Muscle layer of duodenum (tissue), 2 donors: ENCODE data around the gene GPR35.

ENCODE experiments used
- H3K27ac ChIP-seq: one replicate; pipeline ENCODE4 v1.7.0; 2013; ENCODE audit warnings: mild to moderate bottlenecking, low read length
- H3K27me3 ChIP-seq: one replicate; pipeline ENCODE4 v1.7.0; 2013; ENCODE audit warnings: low read depth, mild to moderate bottlenecking, control low read depth, low read length
- H3K36me3 ChIP-seq, 2 donors: one replicate each; pipeline ENCODE4 v1.7.0; 2013; ENCODE audit warnings: low read length in 2 of 2, control low read depth in 1 of 2, mild to moderate bottlenecking in 1 of 2; ENCODE audit not compliant: insufficient read depth in 2 of 2, control insufficient read depth in 1 of 2
- H3K4me1 ChIP-seq, 2 donors: one replicate each; pipeline ENCODE4 v1.7.0; 2013; ENCODE audit warnings: low read length in 2 of 2, mild to moderate bottlenecking in 2 of 2, control low read depth in 1 of 2, moderate library complexity in 1 of 2; ENCODE audit not compliant: insufficient read depth in 2 of 2, control insufficient read depth in 1 of 2
- H3K4me3 ChIP-seq, 2 donors: one replicate each; pipeline ENCODE4 v1.7.0; 2013; ENCODE audit warnings: low read length in 2 of 2, low read depth in 1 of 2, mild to moderate bottlenecking in 1 of 2
- H3K9me3 ChIP-seq, 2 donors: one replicate each; pipeline ENCODE4 v1.7.0; 2013; ENCODE audit warnings: low read length in 2 of 2, control low read depth in 1 of 2, mild to moderate bottlenecking in 1 of 2; ENCODE audit not compliant: control insufficient read depth in 1 of 2
- donor health status: healthy.

GPR35 gene

DNA sequence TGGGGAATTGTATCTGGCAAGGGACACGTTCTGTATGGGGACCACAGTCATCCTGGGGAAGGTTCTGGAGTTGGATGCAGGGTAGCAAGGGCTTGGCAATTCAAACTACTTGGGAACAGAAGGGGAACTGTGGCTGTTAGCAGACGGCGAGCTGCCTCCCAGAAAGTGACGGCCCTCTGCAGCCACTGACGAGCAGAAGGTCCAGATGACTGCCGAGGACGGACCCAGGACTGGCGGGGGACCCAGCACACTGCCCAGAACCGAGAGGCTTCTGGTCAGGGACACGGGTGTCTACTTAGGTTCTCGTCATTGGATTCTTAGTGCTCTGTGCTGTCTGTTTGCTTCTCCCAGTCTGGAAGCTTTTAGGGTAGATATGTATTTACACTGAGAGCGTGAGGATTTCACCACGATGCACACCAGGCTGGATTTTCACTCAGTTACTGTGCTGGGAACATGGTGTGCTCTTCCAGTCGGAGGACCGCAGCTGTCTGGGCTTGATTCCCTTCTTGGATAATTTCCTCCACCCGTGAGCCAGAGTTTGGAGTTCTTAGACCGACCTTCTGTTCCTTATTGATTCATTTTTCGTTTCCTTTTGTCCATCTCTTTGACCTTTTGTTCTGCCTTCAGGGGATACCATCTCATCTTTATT, 13.4 kb downstream of the GPR35 start:
- Histone ChIP-seq H3K27ac (no peak overlapping the region), H3K27me3 (no peaks in the 10 kb centered on the region), H3K4me3 (no peak overlapping the region), H3K36me3 (no peaks in the 10 kb centered on the region), H3K4me1 (no peaks in the 10 kb centered on the region), H3K9me3 (peaks cover 0 to 4% of the 10 kb centered on the region in 2 donors)

DNA sequence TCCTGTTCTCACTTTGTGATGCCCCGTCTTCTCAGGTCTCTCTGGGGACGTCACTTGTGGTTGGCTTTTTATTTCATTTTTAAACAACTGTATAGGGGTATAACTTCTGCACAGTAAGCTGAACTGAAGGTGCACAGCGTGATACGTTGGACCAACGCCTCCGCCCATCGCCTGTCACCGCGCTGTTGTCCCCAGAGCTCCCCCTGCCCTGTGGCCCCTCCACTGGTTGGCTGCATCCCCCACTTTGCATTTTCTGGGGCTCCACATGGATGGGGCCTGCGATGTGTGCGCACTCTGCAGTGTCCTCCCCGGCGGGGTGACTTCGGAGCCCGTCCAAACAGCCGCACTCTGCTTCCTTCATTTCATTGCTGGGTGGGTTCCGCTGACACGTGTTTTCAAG, 14.3 kb downstream of the GPR35 start:
- H3K36me3 ChIP-seq: no peaks in the 10 kb centered on the region
- H3K4me1 ChIP-seq: no peaks in the 10 kb centered on the region
- H3K4me3 ChIP-seq: no peak overlapping the region
- no peaks in the 10 kb centered on the region for H3K9me3 ChIP-seq
- H3K27me3 ChIP-seq: peaks cover 4% of the 10 kb centered on the region
- H3K27ac ChIP-seq: no peak overlapping the region

DNA sequence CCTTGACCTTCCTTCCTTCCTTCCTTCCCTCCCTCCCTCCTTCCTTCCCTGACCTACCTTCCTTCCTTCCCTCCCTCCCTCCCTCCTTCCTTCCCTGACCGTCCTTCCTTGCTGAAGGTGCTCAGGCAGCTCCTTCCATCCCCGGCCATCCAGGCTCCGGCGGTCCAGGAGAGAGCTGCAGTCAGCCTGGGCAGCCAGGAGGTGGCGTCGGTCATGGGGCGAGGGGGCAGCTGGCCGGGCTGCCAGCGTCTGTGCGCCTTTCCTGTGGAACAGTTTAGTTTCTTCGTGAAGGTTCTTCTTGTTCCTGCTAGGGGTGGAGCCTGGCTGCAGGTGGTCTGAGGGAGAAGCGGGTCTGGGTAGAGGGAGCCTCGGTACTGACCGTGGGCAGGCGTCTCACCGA, 15.7 kb downstream of the GPR35 start:
- no peaks in the 10 kb centered on the region for H3K4me1 ChIP-seq
- H3K9me3 ChIP-seq: no peaks in the 10 kb centered on the region
- H3K4me3 ChIP-seq: no peak overlapping the region
- peaks cover 4% of the 10 kb centered on the region for H3K27me3 ChIP-seq
- no peak overlapping the region for H3K27ac ChIP-seq
- H3K36me3 ChIP-seq: no peaks in the 10 kb centered on the region

DNA sequence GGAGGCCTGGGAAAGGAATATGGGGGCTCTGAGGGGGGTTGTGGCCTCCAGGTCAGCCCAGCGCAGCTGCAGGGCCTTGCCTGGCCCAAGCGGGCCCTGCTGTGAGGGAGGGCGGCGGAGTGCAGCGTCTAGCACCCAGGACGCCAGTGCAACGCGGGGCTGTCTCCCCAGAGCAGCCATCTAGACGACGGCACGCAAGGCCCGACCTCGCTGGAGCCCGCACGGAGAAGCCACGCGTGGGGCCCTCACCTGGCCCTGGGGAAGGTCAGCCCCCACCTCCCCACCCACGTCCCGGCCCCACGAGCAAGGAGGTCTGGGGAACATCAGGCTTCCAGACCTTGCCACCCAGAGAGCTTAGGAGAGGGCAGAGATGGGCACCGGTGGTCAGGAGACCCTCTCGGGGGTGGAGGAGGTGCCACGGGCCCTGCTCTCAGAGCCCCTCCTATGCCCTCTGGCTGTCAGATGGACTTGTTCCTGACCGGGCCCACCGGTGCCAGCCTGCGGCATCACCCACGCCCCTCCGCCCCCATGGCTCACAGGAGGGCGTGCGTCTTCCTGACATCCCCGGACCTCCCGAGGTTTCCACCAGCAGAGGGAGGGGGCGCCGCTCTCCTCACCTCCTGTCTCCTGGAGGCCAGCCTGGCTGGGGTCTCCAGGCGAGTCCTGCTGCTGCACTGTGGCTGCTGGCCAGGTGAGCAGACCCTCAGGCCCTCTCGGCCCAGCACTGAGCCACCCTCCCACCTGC, 17.0 kb downstream of the GPR35 start:
- no peak overlapping the region for H3K4me3 ChIP-seq
- no peaks in the 10 kb centered on the region for H3K36me3 ChIP-seq
- no peak overlapping the region for H3K27ac ChIP-seq
- no peaks in the 10 kb centered on the region for H3K4me1 ChIP-seq
- H3K9me3 ChIP-seq: no peaks in the 10 kb centered on the region
- H3K27me3 ChIP-seq: peaks cover 4% of the 10 kb centered on the region

DNA sequence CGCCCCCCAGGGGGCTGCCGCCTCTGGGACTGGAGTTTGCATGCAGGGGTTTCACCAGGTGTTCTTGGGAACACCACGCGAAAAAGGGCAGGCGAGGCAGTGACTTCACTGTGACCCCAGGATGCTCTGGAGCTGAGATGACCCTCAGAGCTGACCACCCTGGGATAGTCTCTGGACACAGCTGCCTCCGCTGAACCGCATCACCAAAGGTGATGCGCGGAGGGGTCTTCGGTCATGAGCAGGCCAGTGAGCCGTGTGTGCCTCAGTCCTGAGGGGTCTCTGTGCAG, 17.5 kb downstream of the GPR35 start:
- Histone ChIP-seq H3K27me3 (peaks cover 4% of the 10 kb centered on the region), H3K4me3 (no peak overlapping the region), H3K27ac (no peak overlapping the region), H3K9me3 (no peaks in the 10 kb centered on the region), H3K4me1 (no peaks in the 10 kb centered on the region), H3K36me3 (no peaks in the 10 kb centered on the region)

DNA sequence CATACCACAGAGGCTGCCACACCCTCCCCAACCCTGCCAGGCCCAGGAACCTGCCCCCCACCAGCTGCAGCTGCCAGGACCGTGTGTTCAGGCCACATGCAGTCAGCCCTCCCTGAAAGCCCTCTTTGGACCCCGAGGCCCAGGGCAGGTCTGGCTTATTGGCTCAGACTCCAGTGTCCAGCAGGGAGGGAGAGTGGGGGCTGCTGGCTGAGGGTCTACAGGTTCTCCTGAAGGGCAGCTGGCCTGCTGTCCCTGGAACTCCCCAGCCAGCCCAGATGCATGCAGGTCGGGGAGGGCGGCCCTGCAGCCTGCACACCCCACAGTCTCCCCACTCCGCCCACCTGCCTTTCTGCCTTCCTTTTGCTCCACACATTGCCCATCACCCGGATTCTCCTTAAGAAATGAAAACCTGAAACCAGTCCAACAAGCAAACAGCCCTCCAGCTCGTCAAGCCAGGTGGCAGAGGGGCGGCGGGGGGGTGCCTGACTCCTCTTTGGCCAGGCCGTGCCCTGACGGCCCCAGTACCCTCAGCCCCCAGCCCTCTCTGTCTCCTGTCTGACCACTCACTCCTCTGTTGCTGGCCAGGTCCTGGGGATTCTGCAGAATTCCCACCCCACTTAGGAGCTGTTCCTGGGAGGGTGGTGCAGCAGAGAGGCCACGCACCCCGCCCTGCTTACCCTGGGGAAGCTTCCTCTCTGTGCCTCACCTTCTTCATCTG, 18.0 kb downstream of the GPR35 start:
- Histone ChIP-seq H3K27ac (no peak overlapping the region), H3K36me3 (no peaks in the 10 kb centered on the region), H3K4me3 (no peak overlapping the region), H3K9me3 (no peaks in the 10 kb centered on the region), H3K4me1 (no peaks in the 10 kb centered on the region), H3K27me3 (peaks cover 4% of the 10 kb centered on the region)

DNA sequence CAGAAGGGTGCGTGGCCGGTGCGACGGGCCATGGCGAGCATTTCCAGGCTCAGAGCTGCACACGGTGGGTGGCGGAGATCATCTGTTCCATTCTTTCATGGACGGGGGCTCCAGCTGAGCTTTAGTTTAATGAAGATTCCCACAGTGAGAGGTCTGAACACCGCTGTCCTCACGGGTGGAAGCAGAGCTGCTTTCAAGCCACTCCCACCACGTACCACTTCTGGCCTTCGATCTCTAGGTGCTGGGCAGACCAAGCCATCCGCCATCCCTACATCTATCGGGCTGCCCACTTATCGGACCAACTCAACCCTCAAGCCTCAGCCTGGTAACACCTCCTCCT, 18.5 kb downstream of the GPR35 start:
- Histone ChIP-seq H3K27me3 (peaks cover 4% of the 10 kb centered on the region), H3K4me3 (no peak overlapping the region), H3K27ac (no peak overlapping the region)

DNA sequence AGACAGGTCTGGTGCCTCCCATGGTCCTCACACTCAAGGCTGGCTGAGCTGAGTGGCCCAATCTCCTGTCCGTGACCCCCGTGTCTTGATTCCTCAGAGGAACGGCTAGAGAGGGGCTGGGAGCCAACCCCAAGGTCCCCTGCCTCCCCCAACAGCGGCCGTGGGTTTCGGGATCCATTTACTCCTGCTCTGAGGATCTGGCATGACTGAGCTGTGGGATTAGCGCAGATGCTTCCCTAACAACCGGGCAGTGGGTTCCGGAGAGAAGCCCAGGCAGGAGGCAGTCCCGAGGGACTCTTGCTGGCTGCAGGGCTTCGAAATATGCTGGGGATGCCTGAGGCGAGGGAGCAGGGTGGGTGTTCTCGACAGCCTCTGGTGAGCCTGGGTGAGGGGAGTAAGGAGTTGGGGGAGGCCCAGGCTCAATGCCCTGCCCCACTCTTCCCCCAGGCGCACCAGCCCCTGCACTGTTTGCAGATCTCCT, 18.9 kb downstream of the GPR35 start:
- peaks cover 4% of the 10 kb centered on the region for H3K27me3 ChIP-seq
- no peaks in the 10 kb centered on the region for H3K4me1 ChIP-seq
- H3K4me3 ChIP-seq: no peak overlapping the region
- no peaks in the 10 kb centered on the region for H3K9me3 ChIP-seq
- H3K27ac ChIP-seq: no peak overlapping the region
- H3K36me3 ChIP-seq: no peaks in the 10 kb centered on the region

More for the DNA sequence above, 18.5 kb downstream of the GPR35 start:
- H3K36me3 ChIP-seq: no peaks in the 10 kb centered on the region
- no peaks in the 10 kb centered on the region for H3K9me3 ChIP-seq
- H3K4me1 ChIP-seq: no peaks in the 10 kb centered on the region

DNA sequence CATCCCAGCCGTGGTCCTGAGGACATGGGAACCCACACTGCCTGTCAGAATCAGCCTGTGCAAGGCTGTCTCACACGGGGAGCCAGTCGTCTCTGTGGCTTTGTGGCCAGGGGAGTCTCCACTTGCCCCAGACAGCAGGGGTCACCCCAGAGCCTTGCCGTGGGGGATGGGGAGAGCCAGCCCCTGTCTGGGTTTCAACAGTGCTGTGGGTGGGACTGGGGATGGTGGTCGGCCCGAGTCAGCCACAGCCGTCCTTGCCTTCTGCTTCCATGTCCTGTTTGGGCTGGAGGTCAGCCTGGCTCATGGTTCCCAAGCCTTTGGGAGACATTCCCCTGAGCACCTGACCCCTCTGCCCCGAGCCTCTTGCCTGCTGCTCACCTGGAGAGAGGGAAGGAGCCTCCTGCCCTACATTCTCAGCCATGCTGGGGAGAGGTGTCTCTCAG, 19.6 kb downstream of the GPR35 start:
- no peaks in the 10 kb centered on the region for H3K4me1 ChIP-seq
- no peak overlapping the region for H3K4me3 ChIP-seq
- H3K27ac ChIP-seq: no peak overlapping the region
- no peaks in the 10 kb centered on the region for H3K36me3 ChIP-seq
- no peaks in the 10 kb centered on the region for H3K9me3 ChIP-seq
- peaks cover 4% of the 10 kb centered on the region for H3K27me3 ChIP-seq

DNA sequence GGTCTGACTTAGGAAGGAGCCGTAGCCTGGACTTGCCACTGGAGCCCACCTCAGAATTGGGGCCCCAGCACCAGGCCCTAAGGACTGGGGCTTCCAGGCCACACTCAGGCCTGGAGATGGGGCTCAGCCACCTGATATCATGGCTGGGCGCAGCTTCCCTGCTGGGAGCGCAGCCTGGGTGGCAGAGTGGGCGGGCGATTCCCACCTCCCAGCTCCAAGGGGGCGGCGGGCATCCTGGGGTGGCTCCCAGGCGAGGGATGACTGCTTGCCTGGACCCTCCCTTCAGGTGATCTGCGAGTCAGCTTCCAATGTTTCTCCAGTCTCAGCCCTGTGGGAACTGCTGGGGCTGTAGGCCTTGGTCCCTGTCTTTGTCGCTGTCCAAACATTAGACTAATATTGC, 20.1 kb downstream of the GPR35 start:
- H3K27me3 ChIP-seq: peaks cover 4% of the 10 kb centered on the region
- no peaks in the 10 kb centered on the region for H3K9me3 ChIP-seq
- H3K27ac ChIP-seq: no peak overlapping the region
- H3K4me1 ChIP-seq: no peaks in the 10 kb centered on the region
- no peak overlapping the region for H3K4me3 ChIP-seq
- no peaks in the 10 kb centered on the region for H3K36me3 ChIP-seq

DNA sequence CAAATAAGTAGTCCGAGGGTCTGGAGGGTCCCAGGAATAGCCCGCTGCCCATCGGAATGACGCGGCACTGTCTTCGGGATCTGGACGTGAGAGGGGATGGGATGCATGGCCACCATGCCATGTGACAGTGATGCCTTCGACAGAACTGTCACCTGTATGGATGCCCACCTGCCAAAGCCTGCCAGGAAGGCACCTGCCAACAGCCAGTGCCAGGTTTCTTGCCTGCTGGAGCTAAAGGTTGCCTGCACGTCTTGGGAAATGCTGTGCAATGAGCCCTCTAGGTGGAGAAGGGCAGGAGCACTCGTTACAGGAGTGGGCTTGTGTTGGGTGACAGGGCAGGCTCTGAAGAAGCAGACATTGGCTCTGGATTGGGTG, 20.5 kb downstream of the GPR35 start:
- Histone ChIP-seq H3K4me3 (no peak overlapping the region), H3K27ac (no peak overlapping the region), H3K9me3 (no peaks in the 10 kb centered on the region), H3K27me3 (peaks cover 4% of the 10 kb centered on the region), H3K36me3 (no peaks in the 10 kb centered on the region), H3K4me1 (no peaks in the 10 kb centered on the region)
